NT2/D1 (cell line): Measurements from ENCODE around the gene SLC22A5.

ENCODE experiments used
- SUZ12 ChIP-seq: IDR thresholded peaks from 2 replicates; pipeline ENCODE4 v1.6.1; 2011; ENCODE audit not compliant: insufficient read length, insufficient read depth; ENCODE audit errors: extremely low read depth
- YY1 ChIP-seq: IDR thresholded peaks from 2 replicates; pipeline ENCODE4 v1.6.1; 2011; ENCODE audit not compliant: insufficient read length, insufficient read depth
- ZNF274 ChIP-seq: IDR thresholded peaks from 2 replicates; pipeline ENCODE4 v1.6.1; 2011; ENCODE audit warnings: mild to moderate bottlenecking, low read depth, low read length

DNA sequence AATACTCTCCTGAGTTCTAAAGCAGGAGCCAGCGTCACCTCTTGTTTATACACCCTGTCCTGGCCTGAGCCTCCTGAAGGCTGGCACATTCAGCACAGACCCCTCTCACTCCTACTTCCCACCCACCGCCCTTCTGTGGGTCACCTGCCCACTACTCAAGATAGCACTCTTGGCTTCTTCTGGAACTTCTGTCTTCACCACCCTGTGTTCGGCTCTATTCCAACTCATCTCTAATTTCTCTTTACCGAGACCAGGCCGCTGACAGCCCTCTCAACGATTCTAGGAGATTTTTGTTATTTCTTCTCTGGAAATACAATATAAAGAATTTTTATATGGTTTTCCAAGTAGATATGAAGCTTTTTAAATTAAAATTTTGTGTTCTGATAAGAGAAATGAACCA is 63.6 kb downstream of the SLC22A5 start:
- TF ChIP-seq YY1 (no peak), SUZ12 (no peak), ZNF274 (no peak)
